Activated CD8-positive, alpha-beta memory T cell treated with anti-CD3 and anti-CD28 coated beads, Interleukin-2, amount 50 U/mL, for 24 hours (primary cell): ENCODE measurements around the gene PHF21A.
"Not testable (repeated sequence)": the region's sequence is repeated elsewhere in the genome, so short reads cannot be mapped to it uniquely, and the experiment has no call there.

Experiments
- DNase-seq: peaks from one replicate; pipeline ENCODE4 v3.0.0-alpha.2; 2020; ENCODE audit errors: extremely low read depth

PHF21A gene

DNA sequence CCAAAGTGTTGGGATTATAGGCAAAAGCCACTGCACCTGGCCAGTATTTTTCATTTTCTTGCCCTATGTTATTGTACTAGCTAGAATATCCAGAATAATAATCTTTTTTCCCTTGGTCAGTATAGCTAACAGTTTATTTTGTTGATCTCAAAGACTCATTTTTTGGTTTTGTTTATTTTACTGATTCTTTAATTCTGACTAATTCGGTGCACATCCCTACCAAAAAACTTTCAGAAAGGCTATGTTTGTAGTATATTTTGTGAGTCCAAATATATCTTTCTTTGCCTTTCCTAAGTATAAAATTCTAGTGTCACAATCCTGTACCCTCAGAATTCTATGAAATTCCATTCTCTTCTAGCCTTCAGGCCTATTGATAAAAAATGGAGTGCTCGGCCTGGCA lies 84.3 kb downstream of the PHF21A start:
- DNase-seq, result no peak

DNA sequence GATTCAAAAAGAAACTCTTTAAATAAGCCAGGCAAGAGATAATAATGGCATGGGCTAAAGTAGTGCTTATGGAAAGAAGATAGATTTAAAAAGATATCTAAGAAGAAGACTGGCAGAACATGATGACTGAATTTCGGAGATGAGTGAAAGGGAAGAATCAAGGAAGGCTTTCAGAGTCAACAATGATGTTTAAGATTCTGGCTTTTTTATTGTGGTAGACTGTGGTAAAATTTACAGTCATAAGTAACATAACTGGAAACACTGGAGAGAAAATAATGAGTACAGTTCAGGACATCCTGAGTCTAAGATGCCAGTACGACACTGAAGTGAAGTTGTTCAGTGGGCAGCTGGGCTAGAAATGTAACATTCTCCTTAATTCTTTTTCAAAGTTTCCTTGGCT lies 85.2 kb downstream of the PHF21A start:
- DNase-seq, result no peak

DNA sequence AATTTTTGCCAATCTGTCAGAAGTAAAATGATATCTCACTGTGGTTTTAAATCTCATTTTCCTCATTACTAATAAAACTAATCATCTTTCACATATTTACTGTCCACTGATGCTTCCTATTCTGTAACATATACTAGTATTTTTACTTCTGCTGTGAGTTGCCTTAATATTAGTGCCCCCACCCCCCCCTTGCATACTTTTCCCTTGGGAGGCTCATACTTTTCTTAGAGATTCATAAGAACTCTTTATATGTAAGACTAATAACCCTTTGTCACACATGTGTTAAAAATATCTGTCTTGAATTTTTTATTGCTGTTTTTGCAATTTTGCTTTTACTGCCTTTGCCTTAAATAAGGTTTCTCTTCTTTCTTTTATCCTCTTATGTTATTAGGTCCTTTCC lies 87.2 kb downstream of the PHF21A start:
- DNase-seq, result no peak

DNA sequence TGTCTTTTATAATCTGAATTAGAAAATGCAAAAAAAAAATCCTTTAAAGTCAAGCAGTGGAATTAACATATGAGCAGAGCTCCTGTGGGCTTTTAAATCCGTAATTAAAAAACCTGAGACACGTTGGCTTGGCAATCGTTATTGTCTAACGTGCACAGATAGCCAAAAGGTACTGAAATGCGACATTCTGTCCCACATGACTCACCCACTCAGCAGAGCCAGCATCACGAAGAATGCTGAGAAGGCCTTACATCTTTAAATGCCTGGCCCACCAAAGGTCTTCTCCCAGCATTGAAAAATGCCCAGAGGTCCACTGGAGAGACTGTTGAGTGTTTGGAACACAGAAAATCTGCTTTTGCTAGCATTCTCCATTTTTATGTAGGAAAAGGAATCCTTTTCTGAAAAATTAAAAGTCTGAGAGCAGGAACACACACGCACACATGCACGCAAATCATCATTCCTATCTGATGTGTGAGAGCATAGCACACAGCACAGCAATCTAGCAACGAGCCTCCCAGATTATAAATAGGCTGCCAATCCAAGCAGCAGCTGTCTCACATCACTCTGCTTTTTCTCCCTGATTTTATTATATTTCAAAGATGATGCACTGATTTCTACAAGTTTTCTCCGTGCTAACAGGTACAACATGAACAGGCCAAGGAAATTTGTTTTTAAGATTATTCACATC lies 94.5 kb downstream of the PHF21A start:
- no peak for DNase-seq

DNA sequence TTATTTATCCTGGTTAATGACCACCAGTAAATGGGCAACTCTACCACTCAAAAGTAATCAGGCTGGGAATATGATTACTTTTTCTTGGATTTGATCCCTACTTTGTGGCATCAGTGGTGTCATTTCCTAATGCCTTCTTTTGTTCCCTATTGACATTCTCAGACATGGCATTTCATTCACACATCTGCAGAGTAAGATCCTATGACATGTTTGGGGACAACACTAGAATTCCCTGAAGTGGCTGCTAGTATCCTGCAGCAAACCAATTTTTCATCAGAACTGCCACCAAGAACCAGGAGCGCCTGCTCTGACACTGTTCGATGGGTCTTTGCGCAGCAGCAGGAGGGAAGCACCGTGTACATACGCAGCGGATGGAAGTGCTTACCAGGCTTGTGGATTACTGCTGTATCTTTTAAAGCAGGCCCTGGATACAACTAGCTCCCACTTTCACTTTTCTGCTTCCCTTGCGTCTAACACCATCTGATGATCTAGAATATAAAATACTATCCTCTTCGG lies 101.1 kb downstream of the PHF21A start:
- DNase-seq, result no peak

DNA sequence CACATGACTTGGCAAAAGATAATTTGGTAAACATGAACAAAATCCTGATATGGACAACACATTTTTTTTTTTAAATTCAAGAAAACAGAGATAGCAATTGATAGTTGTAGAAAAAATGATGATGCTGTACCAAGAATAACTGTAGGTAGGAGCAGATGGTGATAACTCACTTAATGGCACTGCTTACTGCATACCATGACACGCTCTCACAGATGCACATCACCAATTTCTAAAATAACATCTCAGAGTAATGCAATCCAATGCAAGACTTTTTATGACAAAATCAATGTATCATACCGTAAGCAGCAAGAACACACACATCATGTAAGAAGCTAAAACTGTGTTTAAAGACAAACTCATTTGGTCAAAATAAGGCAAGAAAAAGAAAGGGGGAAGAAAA lies 102.6 kb downstream of the PHF21A start:
- no peak for DNase-seq

DNA sequence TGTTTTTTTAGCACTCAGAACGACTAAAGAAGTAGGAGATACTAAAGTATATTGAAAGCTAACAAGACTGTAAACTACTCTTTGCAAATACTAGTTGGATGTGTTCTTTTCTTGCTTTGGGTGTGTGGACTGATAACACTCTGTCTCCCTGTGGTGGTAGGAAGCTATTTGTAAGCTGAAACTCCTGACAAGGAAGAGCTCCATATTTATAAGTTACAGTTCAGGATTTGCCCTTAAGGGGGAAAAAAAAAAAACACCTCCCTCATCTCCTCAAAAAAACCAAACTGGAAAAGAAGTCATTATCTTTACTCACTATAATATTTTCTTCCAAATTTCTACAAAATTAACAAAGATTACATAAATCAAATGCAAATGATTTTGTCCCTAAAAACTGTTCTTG lies 103.9 kb downstream of the PHF21A start:
- DNase-seq, result no peak

DNA sequence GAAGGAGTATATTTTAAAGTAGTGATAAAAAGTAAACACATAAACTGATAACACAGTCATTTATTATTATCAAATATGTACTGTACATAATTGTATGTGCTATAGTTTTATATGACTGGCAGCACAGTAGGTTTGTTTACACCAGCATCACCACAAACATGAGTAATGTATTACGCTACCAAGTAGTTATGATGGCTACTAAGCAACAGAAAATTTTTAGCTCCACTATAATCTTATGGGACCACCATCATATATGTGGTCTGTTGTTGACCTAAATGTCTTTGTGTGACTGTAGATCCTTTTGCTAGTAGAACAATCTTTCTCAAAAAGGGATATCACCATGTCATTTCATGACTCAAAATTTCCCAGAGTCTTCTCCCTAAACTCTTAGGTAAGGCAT lies 105.3 kb downstream of the PHF21A start:
- no peak for DNase-seq

DNA sequence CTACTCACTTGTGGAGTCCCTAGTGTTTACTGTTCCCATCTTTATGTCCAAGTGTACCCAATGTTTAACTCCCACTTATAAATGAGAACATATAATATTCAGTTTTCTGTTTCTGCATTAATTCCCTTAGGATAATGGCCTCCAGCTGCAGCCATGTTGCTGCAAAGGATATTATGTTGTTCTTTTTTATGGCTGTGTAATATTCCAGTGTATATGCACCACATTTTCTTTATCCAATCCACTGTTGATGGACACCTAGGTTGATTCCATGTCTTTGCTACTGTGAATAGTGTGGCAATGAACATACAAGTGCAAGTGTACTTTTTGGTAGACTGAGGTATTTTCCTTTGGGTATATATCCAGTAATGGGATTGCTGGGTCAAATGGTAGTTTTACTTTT lies 107.1 kb downstream of the PHF21A start:
- not testable (repeated sequence) for DNase-seq

DNA sequence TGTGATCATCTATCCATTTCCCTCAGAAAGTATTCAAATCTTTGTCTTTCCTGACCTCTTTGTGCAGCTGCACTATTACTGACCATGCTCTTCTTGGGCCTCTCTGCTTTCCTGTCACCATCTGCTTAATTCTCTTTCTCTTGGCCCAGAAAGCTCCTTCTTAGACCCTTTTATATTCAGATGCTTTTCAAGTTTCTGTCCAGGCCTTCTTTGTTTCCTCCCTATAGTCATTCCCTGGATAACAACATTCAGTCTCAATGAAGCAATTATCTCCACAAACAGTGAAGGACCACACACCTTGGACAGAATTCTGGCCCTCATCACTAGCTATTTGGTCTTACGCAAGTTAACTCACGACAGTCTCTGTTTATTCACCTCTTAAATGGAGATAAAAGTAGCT lies 109.1 kb downstream of the PHF21A start:
- no peak for DNase-seq

DNA sequence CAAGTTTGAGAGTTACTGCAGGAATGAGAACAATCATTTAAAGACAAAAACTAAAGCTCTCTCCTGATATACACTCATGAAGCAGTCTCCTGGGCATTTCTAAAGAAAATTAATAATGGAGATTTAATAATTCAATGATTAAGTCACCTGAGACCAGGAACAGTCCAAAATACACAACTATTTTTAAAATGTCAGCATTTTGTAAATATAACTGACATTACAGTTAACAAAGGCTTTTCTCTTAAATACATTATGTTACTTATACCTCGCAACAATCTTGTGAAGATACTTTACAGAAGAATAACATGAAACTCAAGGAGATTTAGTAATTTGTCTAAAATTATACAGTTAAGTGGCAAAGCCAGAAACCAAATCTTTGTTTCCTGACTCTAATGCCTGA lies 111.2 kb downstream of the PHF21A start:
- DNase-seq, result no peak

DNA sequence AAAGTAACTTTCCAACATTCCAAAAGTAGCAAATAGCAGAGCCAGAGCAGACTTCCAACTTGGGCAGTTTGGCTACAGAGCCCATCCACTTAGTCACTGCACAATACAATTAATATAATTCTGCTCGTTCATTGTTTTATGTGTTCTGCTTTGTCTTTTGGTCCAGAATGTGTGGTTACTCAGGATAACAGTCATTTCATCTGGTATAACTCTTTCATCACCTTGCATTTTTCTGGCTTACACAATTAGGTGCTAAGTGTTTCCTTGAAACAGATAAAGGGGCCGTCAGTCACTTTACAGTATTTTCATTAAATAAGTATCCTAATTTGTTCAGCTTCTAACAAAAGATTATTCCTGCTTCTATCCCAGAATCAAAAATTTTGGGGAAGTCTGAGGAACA lies 111.6 kb downstream of the PHF21A start:
- no peak for DNase-seq

DNA sequence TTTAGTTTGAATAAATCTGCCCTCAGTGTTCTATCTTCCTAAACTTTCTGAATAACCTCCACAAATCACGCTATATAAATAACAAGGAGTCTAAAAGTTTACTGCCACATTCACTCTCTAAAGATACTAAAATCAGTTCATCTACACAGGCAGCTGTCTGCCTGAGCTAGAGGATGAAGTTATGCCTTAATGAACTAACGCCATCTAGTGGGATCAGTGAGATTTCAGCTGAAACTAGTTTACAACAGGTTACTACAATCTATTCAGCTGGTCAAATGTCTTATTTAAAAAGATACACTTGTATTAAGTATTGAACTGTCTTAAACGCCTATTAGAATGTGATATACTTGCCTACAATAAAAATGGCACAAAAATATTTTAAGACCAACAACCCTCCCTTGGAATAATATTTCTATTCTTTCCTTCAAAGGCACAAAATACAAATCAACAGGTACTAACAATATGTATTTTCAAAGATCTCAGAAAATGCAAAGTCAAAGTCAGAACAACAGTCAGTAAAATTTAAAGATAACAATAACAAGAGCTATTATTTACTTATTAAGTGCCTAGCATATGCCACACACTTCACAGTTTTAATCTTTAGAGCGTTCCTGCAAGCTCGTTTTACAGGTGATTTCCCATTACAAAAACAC lies 114.7 kb downstream of the PHF21A start:
- no peak for DNase-seq

DNA sequence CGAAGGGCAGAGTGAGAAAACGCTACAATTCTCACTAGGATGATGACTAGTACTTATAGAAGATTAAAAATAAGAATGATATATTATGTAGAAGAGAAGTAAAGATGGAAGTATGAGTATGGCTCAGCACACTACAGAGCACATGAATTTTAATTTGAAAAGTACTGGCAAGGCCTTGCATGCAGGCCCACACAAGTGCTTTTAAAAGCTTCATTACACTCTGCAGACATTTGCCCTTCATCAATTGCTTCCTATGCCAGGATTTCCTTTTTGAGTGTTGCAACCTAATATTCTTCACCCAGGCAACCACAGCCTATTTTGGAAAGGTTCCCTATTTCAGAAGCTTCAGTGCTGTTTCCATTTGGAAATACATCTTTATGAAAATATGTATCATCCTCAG lies 117.7 kb downstream of the PHF21A start:
- DNase-seq, result no peak

DNA sequence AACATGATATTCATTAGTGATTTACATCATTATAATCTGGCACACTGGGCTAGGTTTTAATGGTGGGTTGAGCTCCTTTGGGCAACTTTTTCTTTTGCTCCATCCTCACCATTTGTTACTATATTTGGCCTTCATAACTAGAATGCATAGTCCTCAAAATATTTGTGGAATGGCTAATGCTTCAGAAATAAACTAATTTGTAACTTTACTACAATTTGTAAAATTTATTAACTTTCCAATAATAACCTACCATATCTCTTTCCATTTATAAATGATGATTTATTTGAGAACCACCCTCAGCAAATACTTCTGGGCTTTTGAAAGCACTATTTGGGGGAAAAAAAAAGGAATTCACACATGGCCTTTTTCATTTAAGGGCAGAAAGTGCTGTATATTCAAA lies 119.1 kb downstream of the PHF21A start:
- no peak for DNase-seq

DNA sequence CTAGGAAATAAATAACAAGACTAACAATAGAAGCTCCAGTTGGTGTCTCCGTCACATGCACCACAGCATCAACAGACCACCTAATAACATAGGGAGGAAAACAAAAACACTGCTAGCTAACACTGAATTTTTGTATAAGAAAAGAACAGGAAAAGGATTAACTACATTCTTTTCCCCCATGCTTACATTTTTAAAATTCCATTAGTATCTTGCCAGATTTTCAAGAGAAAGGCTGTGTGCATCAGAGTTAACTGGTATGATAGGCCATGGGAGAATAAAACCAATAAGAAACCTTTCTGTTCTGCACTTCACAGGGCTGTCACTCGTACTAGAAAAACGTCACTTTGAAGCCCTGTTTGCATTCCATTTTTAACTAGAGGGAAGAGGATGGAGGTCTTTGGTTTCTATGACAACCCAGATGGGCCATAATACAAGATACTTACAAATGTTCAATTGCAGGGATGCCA lies 119.8 kb downstream of the PHF21A start:
- no peak for DNase-seq

DNA sequence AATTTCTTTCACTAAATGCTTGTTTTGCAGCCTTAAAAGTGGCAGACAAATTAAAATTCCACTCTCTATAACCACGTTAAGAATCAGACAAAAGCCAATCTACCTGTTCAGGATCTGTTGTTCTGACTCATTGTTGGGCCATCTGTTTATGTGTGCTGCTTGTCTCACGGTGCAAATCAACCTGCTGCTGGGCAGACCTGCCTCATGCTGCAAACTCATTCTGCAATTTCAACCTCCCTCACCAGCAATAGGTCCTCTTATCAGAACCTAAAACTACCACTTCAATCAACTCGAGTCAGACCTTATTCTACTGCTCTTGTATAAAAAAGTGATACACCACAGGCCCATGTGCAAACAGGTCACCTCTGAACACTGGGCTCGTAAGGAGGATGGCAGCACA lies 123.7 kb downstream of the PHF21A start:
- no peak for DNase-seq

DNA sequence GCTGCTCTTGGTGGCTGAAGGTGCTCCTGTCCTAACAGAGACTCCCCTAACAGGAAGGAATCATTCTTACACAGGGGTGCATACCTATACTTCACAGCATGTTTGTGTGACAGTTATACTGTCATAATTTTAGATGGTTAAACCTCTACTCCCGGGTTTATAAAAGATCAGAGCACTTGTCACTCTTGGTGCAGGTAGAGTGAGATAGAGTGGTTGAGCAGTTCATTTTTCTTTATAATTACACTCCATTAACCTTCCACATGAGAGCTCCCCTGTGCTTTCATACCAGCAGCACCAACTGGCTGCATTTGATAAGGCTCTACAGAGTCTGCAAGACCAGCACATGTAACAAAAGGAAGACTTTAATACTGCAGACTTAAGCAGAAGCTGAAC lies 125.9 kb downstream of the PHF21A start:
- DNase-seq, result no peak

DNA sequence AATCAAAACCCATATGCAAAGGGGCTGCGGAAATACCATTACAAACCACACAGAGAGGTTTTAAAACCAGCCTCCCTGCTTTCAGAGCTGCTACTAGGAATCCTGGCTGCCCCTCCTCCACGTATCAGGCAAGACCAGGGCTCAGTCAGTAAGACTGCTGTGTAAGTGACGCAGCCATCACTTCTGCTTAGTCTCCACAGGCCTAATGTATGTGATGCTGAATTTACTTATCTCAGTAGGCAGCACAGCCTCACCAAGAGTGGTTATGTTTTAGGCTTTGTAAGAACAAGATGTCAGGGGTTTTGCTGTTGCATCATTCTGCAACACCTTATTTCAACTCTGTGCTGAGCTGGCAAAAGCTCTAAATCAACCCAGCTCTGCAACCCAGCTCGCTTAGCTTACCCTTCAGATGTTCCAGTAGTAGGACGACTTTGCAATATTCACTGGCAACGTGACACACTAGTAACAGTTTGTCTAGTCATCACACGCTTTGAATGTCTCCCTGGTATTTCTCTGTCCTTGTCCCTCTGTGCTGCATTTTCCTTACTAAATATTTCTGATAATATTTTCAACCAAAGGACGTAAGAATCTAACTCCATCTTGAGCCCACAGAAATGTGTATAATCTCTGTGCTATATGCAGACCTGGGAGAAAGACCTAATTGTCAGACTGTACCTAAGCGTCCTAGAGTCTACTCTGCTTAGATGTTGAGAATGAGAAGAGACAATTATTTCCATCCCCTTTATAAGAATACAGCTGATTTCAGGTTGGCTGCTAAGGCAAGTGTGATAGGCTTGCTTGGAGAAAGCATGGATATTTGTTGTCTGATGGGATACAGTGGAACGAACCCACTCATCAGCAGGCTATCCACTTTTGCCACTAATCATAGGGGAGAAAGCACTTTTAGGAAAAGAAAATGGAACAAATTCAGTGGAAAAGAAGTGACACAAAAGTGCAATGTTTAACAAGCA lies 126.6 kb downstream of the PHF21A start:
- DNase-seq, result no peak

DNA sequence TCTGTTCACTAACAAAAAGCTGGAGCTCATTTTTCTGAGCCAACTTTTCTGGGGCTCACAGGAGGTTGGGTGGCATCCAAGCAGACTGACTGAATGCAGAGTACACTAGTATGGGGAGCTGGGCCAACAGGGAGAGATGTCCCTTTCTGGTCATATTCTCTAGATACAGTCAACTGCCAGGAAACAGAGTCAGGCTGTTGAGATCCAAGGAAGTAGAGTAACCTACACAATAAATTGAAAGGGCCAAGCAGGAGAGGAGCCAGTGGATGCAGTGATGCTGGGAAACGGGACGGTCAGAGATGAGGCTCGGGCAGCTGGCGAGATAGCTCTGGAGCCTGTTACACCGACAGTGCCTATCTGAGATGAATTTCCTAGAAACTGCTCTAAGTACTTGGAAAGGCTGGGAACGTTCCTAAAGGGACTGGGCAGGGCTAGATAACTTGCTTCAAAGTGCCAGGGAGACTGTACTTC lies 127.7 kb downstream of the PHF21A start:
- no peak for DNase-seq

DNA sequence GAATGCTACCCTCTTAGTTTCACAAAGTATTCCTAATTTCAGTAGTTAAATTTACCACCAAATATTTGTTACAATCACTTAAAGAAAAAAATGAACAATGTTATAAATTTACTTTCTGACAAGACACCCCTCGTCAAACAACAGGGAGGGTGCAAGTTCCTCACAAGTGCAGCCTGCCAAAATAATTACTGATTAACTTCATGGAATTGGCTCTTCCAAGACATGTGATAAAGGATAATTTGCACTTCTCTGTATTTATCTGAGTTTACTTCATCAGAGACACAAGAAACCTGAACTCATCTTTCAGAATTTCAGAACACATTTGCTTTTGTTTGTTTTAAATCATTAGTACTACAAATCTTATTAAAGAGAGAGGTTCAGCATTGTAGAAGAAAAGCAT lies 132.3 kb downstream of the PHF21A start:
- DNase-seq, result no peak

DNA sequence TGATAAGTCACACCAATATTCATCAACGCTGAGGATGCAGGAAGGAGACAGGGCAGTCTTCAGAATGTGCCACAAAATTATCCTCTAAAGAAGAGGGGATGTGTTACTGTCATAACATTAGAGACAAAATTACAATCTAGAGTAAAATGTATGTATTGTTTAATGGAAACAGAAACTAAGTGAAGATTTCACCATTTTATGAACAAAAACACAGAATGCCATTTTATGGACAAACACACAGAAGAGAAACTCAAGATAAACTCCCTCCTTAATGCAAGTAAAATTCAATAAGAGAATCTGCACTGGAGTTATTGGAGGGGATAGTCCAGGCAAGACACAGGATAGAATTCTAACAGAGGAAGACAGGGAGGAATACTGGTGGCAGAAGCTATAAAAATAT lies 136.0 kb downstream of the PHF21A start:
- no peak for DNase-seq
